Right forelimb (tissue), 1 donor: Measurements from ENCODE around the gene SEMA4A.
"Not testable (repeated sequence)": the region's sequence is repeated elsewhere in the genome, so short reads cannot be mapped to it uniquely, and the experiment has no call there.

Source experiments
- DNase-seq: peaks from one replicate; pipeline ENCODE4 v3.0.0-alpha.2; 2018

Gene SEMA4A

DNA sequence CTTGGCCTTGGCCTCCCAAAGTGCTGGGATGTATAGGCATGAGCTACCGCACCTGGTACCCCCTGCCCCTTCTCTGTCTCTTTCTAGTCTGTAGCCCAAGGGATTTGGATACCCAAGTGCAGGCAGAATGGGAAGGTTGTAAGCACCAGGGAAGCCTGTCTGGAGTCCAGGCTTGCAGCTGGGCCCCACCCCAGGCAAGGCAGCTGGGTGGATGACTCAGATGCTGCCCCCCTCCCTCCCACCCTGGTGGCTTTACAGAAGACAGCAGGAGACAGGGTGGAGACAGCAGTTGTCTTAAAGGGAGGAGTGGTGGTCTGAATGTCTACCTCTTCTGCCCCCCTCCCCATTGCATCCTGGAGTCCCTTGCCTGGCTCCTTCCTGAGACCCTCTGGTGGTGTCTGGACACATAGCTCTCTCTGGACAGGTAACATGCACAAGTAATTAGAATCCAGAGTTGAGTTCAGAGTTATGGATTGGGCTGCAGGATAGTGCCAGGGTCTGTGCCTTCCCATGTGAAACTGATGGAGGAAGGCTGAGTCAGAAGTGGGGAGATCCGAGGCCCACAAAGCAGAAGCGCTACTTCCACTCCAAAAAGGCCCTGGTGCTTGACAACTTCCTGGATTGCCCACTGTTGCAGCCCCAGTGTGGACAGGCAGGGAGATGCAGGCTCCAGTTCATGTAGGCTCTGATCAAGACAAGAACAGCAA, 33.7 kb upstream of the SEMA4A start:
- DNase-seq = peak; percentile 76

DNA sequence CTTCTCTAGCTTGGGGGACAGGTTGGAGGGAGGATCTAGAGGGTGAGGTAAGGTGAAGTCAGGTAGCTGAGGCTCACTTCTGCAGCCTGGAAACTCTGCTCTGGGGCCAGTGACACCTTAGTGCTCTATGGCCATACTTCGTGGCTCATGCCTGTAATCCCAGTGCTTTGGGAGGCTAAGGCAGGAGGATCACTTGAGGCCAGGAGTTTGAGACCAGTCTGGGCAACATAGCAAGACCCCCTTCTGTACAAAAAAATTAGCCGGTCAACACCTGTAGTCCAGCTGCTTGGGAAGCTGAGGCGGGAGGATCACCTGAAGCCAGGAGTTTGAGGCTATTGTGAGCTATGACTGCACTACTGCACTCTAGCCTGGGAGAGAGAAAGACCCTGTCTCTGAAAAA, 33.1 kb upstream of the SEMA4A start:
- no peak for DNase-seq

GRCh38 chr1:156121005-156121404, 32.4 kb upstream of the SEMA4A start:
- not testable (repeated sequence) for DNase-seq

- no peak for DNase-seq
These were observed 31.9 kb upstream of the SEMA4A start for GRCh38 chr1:156121457-156121856.

GRCh38 chr1:156122086-156122485, 31.3 kb upstream of the SEMA4A start:
- DNase-seq = no peak

DNA sequence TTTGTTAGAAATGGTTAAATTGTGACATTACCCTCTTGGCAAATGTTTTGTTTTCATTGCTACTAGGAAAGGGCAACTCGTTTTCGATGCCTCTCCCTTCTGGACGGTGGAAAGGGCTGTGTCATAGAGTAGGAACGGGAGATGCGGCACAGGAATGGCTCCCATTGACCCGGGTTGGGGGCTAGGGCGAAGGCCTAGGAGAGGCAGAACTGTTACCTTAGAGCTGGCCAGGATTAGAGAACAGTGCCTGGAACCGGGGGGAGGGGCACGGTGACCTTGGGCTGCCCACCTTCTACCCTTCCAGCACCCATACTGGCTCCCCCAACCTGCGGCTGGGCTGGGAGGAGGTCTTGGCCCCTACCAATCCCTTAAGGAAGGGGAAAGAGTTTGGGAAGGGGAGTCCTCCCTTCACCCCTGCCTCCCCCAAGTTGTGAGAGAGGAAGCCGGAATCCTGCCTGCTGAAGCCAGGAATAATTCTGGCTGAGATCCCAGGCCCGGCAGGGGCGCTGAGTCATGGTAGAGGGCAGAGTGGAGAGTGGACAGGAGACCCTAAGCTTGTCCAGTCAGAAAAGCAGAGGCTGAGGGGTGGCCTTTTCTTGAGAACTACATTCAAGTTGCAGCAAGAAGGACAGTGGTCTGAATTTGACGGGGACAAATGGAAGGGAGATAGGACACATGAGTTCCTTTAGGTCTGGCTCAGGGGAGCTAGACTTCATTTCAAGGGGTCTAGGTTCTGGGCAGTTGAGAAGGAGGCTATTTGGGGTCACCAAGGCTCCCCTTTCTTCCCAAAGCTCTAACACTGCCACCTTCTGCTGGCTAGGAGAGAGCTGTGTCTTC, 30.6 kb upstream of the SEMA4A start:
- peak; percentile 85 for DNase-seq

GRCh38 chr1:156123356-156124196, 29.8 kb upstream of the SEMA4A start:
- DNase-seq = peak; percentile 95

GRCh38 chr1:156124557-156125483, 28.6 kb upstream of the SEMA4A start:
- DNase-seq = no peak

GRCh38 chr1:156125544-156125943, 27.8 kb upstream of the SEMA4A start:
- DNase-seq = not testable (repeated sequence)

DNA sequence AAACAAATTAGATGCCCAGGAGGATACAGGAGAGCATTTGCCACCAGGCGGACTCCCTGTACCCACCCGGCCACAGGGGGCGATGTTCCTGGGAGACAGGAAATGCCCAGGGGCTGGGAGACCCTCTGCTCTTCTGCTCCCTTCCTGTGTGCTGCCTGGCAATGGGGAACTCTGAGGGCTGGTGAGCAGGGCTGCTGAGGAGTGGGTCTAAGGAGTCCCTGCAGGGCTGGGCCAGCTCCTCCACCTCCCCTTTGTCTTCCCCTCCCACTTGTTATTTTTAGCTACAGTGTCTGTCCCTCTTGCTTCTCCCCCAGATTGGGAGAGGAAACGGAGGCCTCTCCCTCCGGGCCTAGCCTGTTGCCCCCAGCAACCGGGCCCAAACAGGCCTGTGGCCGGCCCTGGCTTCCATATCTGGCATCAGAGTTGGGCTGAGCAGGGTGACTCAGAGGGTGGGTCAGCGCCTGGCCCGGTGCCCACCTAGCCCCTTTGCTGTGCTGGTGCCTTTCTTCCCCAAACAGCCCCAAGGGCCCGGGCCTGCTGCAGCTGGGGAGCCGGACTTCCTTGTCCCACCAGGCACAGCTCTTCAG, 27.2 kb upstream of the SEMA4A start:
- peak; percentile 90 for DNase-seq

GRCh38 chr1:156126630-156127534, 26.5 kb upstream of the SEMA4A start:
- peak; percentile 71 for DNase-seq

GRCh38 chr1:156128308-156128653, 25.1 kb upstream of the SEMA4A start:
- DNase-seq = no peak

DNA sequence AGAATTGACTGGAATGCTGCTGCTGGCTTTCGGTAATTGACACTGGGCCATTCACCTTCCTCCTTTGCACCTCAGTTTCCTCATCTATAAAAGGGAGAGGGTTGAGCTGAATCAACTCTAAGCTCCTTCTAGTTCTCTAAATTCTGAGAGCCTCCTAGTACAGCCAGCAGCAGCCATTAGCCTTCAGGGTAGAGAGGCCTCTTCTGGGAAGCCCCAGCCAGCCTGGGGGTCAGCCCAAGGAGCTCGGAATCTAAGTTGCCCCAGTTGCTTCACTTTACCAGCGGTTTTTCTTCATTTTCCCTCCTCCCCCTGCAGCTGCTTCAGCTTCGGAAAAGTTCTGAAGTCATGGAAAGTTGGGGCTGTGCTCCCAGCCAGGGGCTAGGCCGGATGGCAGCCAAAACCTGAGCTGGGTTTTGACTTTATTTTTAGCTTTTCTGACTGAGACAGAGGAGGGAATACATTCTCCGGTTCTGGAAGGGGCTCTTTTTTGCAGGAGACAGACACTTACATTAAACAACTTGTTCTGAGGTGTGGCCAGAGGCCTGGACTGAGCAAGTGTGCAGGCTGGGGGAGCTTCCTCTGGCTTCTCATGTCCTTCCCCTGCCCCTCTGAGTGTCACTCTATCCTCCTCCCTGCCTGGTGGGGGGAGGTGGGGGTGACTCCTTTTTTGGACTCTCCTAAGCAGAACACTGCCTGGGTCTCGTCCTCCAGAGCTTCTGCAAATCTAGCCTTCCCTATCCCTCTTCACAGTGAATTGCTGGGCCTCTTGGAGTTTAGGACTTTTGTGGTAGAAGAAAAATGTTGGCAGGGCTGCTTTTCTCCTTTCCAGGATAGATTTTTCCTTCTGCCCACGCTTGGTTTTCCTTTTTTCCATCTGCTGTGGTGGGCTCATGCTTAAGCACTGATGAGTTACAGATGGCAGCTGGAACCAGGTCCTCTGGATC, 24.5 kb upstream of the SEMA4A start:
- peak; percentile 92 for DNase-seq

- DNase-seq = peak; percentile 89
These were observed 23.5 kb upstream of the SEMA4A start for GRCh38 chr1:156129687-156130577.

GRCh38 chr1:156130578-156130942, 22.8 kb upstream of the SEMA4A start:
- no peak for DNase-seq

DNA sequence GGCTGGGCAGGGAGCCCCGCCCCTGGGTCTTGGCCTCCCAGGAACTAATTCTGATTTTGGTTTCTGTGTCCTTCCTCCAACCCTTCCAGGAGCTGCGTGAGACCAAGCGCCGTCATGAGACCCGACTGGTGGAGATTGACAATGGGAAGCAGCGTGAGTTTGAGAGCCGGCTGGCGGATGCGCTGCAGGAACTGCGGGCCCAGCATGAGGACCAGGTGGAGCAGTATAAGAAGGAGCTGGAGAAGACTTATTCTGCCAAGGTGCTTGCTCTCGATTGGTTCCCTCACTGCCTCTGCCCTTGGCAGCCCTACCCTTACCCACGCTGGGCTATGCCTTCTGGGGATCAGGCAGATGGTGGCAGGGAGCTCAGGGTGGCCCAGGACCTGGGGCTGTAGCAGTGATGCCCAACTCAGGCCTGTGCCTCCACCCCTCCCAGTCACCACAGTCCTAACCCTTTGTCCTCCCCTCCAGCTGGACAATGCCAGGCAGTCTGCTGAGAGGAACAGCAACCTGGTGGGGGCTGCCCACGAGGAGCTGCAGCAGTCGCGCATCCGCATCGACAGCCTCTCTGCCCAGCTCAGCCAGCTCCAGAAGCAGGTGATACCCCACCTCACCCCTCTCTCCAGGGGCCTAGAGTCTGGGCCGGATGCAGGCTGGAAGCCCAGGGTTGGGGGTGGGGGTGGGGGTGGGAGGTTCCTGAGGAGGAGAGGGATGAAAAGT, 18.5 kb upstream of the SEMA4A start:
- DNase-seq = no peak

- no peak for DNase-seq
These were observed 17.2 kb upstream of the SEMA4A start for GRCh38 chr1:156135930-156136871.
